Measurements from ENCODE around the gene YIPF5. TPM values are rescaled to one million over a fixed set of nuclear protein-coding genes. Genes with fewer than 3 reads are reported as not detected.

Gene YIPF5
- 111 and 199 TPM in 2 replicates for total RNA-seq (2014; rRNA removed; shearing (Covaris generic); ENCODE audit: low replicate concordance)

DNA sequence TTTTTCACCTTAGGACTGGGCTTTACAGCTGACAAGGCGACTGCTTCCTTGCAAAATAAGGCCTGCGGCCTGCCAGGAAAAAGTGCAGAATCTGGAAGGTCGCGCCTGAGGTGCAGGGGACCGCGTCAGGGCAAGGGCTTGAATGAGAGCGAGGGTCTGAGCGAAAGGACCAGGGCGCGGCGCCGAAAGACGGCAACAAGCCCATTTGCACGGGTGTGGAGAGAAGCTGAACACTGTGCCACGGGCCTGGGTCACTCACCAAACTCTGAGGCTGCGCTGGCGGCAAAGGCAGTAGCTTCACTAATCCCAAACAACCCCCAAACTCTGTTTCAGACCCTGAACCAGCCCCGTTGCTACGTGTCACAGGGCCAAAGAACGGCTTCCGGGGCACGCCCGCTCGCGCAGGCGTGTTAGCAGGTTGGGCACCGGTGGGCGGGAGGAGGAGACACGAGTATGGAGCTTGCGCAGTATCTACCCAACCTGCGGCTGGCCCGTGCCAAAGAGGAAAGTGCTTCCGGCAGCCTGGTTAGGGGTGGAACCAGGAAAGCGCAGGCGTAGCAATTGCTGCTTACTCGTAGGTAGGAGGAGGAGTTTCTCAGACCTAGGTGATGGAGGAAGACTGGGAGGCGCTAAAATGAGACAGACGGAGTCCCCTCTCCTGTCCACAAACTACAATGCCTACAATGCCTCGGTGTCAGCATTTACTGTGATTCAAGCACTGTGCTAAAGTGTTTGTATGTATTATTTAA, at the start of gene YIPF5, which contains the start of gene KCTD16:
TSS of gene YIPF5 (minus strand) at position 384 of the 749 bp plus-strand sequence. CDS start 704 bp downstream, outside the sequence.
TSS of gene KCTD16 (plus strand) at position 598 of the 749 bp plus-strand sequence.
- H3K36me3 ChIP-seq = peaks cover 42% of the 10 kb centered on the region
- no peaks in the 10 kb centered on the region for H3K27me3 ChIP-seq
- H3K4me3 ChIP-seq = peak within 1 kb of the TSS; percentile 81
- H3K9me3 ChIP-seq = no peaks in the 10 kb centered on the region
- DNase-seq = peak; percentile 99

- no peak for DNase-seq
- Histone ChIP-seq H3K9me3 (no peaks in the 10 kb centered on the region), H3K4me3 (no peak overlapping the region), H3K27me3 (peaks cover 19% of the 10 kb centered on the region), H3K36me3 (no peaks in the 10 kb centered on the region)
Observed at GRCh38 chr5:144219869-144220268, 49.4 kb upstream of the YIPF5 start.

- no peaks in the 10 kb centered on the region for H3K9me3 ChIP-seq
- peaks cover 46% of the 10 kb centered on the region for H3K27me3 ChIP-seq
- DNase-seq = no peak
- no peaks in the 10 kb centered on the region for H3K36me3 ChIP-seq
- H3K4me3 ChIP-seq = no peak overlapping the region
Observed at GRCh38 chr5:144210655-144211054, 40.2 kb upstream of the YIPF5 start.

- no peaks in the 10 kb centered on the region for H3K36me3 ChIP-seq
- H3K4me3 ChIP-seq = no peak overlapping the region
- no peak for DNase-seq
- H3K27me3 ChIP-seq = peaks cover 46% of the 10 kb centered on the region
- no peaks in the 10 kb centered on the region for H3K9me3 ChIP-seq
Observed at GRCh38 chr5:144209361-144209760, 38.9 kb upstream of the YIPF5 start.

GRCh38 chr5:144207875-144208444, 37.5 kb upstream of the YIPF5 start:
- no peak for DNase-seq
- no peaks in the 10 kb centered on the region for H3K36me3 ChIP-seq
- no peaks in the 10 kb centered on the region for H3K9me3 ChIP-seq
- peaks cover 39% of the 10 kb centered on the region for H3K27me3 ChIP-seq
- no peak overlapping the region for H3K4me3 ChIP-seq

GRCh38 chr5:144206141-144206540, 35.7 kb upstream of the YIPF5 start:
- no peak for DNase-seq
- H3K4me3 ChIP-seq = no peak overlapping the region
- peaks cover 35% of the 10 kb centered on the region for H3K27me3 ChIP-seq
- no peaks in the 10 kb centered on the region for H3K36me3 ChIP-seq
- no peaks in the 10 kb centered on the region for H3K9me3 ChIP-seq

DNA sequence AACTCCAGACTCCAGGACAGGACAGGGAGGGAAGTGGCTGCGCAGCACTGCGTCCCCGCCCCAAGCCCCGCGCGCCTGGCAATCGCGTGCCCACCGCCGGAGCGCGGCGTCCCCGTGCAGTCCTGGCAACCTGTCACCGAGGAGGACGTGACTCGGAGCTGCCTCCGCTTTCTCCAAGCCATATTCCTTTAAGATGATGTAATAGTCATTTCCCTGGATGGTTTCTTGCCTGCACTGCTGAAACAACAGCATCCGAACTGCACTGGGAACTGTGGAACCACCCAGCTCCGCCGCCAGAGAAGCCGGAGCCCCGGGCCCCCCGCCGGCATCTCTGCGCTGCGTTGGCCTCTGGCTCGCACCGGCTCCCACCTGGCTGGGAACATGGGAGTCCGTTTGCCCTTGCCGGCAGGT, 34.7 kb upstream of the YIPF5 start:
- Histone ChIP-seq H3K4me3 (peak overlapping the region; percentile 18), H3K27me3 (peaks cover 28% of the 10 kb centered on the region), H3K36me3 (no peaks in the 10 kb centered on the region), H3K9me3 (no peaks in the 10 kb centered on the region)
- DNase-seq = peak; percentile 44

DNA sequence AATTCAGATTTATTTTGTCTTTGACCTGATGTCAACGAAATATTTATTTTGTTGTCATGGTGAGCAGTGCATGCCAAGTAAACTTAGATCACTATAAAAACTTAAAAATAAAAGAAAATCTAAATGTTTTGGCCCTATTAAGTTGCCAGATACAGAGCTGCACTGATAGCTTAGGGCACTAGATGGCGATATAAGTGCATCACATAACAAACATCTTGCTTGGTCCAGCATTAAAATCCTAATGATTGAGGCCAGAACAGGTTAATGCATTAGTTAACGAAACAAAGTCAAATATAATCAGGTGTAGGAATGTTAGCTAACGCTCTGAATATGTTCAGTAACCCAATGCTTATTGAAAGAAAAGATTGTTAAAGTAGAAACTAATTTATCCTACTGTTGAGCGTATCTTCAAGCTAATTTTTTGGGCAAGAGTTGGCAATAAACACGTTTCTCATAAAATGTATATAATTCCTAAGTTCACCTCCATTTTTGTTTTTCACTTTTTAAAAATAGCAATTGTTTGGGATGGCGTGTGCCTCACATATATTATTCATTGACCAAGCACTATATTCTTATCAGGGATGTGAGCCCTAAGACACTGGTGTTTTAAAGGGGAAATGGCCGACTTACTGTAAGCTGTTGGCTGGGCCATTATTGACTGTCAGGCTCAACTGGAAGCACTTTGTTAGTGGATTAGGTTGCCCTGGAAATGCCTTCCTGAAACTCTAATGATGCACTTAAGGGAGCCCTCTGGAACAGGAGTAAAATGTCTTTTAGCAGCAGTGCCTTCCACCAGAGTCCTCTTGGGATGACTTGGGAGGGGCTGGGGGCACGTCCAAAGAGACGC, 33.5 kb upstream of the YIPF5 start:
- Histone ChIP-seq H3K4me3 (no peak overlapping the region), H3K9me3 (no peaks in the 10 kb centered on the region), H3K36me3 (no peaks in the 10 kb centered on the region), H3K27me3 (peaks cover 23% of the 10 kb centered on the region)
- no peak for DNase-seq

DNA sequence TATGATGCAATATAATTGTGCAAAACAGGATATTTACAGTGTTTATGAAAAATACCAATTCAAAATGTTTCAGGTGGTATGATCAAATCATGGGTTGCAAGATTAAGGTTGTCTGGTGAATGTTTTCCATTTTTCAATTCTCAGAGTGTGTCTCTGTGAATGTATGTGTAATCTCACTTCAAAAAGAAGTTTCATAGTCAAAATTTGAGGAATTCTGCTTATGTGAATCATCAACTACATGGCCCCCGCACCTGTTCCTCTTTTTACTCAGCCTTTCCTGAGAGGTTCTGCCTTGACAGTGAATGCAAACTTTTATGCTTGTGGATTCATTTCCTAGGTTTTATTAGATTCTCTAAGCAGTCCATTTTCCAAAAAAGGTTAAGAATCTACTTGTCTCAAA, 32.3 kb upstream of the YIPF5 start:
- no peaks in the 10 kb centered on the region for H3K36me3 ChIP-seq
- DNase-seq = no peak
- H3K4me3 ChIP-seq = no peak overlapping the region
- peaks cover 21% of the 10 kb centered on the region for H3K27me3 ChIP-seq
- H3K9me3 ChIP-seq = no peaks in the 10 kb centered on the region

- H3K27me3 ChIP-seq = peaks cover 18% of the 10 kb centered on the region
- peak; percentile 77 for DNase-seq
- H3K9me3 ChIP-seq = no peaks in the 10 kb centered on the region
- H3K4me3 ChIP-seq = no peak overlapping the region
- H3K36me3 ChIP-seq = no peaks in the 10 kb centered on the region
Observed at GRCh38 chr5:144202072-144202471, 31.6 kb upstream of the YIPF5 start.

DNA sequence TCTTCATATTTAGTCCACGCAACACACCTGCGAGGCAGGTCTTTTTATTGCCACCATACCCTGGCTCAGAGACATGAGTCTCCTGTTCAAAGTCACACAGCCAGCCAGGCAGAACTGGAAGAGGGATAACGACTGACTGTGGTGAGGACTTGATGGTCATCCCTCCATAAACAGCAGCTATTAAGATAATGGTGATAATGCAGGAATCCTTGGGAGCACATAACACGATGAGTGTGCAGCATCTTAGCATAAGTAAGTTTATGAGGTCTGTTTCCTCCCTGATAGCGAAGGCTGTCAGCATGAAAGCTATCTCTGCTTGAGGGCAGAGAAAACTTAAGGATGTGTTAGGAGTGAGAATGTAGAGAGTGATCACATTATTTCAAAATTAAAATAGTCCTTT, 31.1 kb upstream of the YIPF5 start:
- Histone ChIP-seq H3K4me3 (no peak overlapping the region), H3K27me3 (peaks cover 18% of the 10 kb centered on the region), H3K9me3 (no peaks in the 10 kb centered on the region), H3K36me3 (no peaks in the 10 kb centered on the region)
- no peak for DNase-seq

- Histone ChIP-seq H3K4me3 (no peak overlapping the region), H3K27me3 (no peaks in the 10 kb centered on the region), H3K9me3 (no peaks in the 10 kb centered on the region), H3K36me3 (no peaks in the 10 kb centered on the region)
- DNase-seq = no peak
Observed at GRCh38 chr5:144198386-144198785, 27.9 kb upstream of the YIPF5 start.

- H3K36me3 ChIP-seq = no peaks in the 10 kb centered on the region
- no peaks in the 10 kb centered on the region for H3K27me3 ChIP-seq
- DNase-seq = no peak
- no peak overlapping the region for H3K4me3 ChIP-seq
- H3K9me3 ChIP-seq = no peaks in the 10 kb centered on the region
Observed at GRCh38 chr5:144196612-144197011, 26.2 kb upstream of the YIPF5 start.

DNA sequence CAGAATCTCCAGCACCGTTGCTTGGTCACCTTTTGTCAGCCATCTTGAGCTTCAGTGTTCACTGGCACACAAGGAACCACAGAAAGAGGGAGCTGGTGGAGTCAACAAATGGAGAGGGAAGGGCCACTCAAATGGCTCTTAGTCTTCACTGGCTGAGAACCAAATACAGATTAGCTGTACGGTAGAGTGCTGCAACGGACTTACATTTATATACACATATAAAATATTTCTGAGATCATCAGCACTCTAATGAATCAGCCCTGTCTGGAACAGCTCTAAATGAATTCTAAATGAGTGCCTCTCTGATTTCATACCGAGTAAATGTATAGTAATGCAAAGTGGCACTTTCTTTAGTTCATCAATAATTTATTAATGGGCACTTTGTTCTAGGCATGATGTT, 25.0 kb upstream of the YIPF5 start:
- Histone ChIP-seq H3K4me3 (no peak overlapping the region), H3K27me3 (no peaks in the 10 kb centered on the region), H3K9me3 (no peaks in the 10 kb centered on the region), H3K36me3 (no peaks in the 10 kb centered on the region)
- peak; percentile 22 for DNase-seq

GRCh38 chr5:144194144-144194543, 23.7 kb upstream of the YIPF5 start:
- H3K9me3 ChIP-seq = no peaks in the 10 kb centered on the region
- no peaks in the 10 kb centered on the region for H3K36me3 ChIP-seq
- no peak overlapping the region for H3K4me3 ChIP-seq
- no peak for DNase-seq
- H3K27me3 ChIP-seq = no peaks in the 10 kb centered on the region

- H3K9me3 ChIP-seq = no peaks in the 10 kb centered on the region
- no peak for DNase-seq
Observed at GRCh38 chr5:144192661-144193060, 22.2 kb upstream of the YIPF5 start.

DNA sequence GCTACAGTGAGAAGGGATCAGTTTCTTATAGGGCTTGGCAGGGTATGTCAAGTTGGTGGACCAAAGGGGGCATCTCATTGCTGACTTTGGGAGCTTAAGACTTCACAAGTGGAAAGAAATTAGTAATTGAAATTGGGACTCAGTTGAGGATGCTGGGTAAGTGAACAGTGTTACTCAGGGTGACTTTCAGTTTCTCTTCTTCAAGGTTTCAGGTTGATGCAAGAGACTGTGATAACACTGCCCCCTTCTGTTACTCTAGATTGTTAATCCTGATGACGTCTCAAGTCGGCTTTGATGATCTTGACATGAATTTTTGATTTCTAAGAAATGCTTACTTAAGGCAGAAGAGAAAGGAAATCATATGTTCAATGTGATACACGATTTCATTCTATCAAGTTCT, 21.5 kb upstream of the YIPF5 start:
- DNase-seq = no peak
- no peaks in the 10 kb centered on the region for H3K36me3 ChIP-seq
- H3K4me3 ChIP-seq = no peak overlapping the region
- H3K27me3 ChIP-seq = no peaks in the 10 kb centered on the region
- no peaks in the 10 kb centered on the region for H3K9me3 ChIP-seq

More at GRCh38 chr5:144192661-144193060, 22.2 kb upstream of the YIPF5 start:
- Histone ChIP-seq H3K4me3 (no peak overlapping the region), H3K36me3 (no peaks in the 10 kb centered on the region), H3K27me3 (no peaks in the 10 kb centered on the region)
